Osteoblast (primary cell): ENCODE results near the gene SAMD11. TPM values are rescaled to one million over a fixed set of nuclear protein-coding genes. Genes with fewer than 3 reads are reported as not detected.
"Not testable (repeated sequence)": the region's sequence is repeated elsewhere in the genome, so short reads cannot be mapped to it uniquely, and the experiment has no call there.

Experiments used
- DNase-seq: peaks from one replicate; pipeline ENCODE4 v3.0.0; 2011; ENCODE audit warnings: low spot score, mixed read lengths; ENCODE audit not compliant: insufficient read length; ENCODE audit errors: missing footprints
- H2AFZ ChIP-seq: 2 replicates; pipeline ENCODE4 v1.6.0; 2011; ENCODE audit warnings: mild to moderate bottlenecking, low read length
- H3K27ac ChIP-seq: 2 replicates; pipeline ENCODE4 v1.5.1; 2011; ENCODE audit warnings: mild to moderate bottlenecking, low read depth, low read length, moderate library complexity
- H3K27me3 ChIP-seq: 2 replicates; pipeline ENCODE4 v1.6.0; 2012; ENCODE audit warnings: mild to moderate bottlenecking, control low read depth, inconsistent platforms, low read length, moderate library complexity; ENCODE audit not compliant: insufficient read depth
- H3K36me3 ChIP-seq: 2 replicates; pipeline ENCODE4 v1.5.1; 2011; ENCODE audit warnings: mild to moderate bottlenecking, low read length, control low read depth, moderate library complexity; ENCODE audit not compliant: insufficient read depth
- H3K4me1 ChIP-seq: 2 replicates; pipeline ENCODE4 v1.5.1; 2011; ENCODE audit warnings: mild to moderate bottlenecking, low read length, control low read depth, moderate library complexity; ENCODE audit not compliant: insufficient read depth
- H3K4me2 ChIP-seq: 2 replicates; pipeline ENCODE4 v1.6.0; 2011; ENCODE audit warnings: mild to moderate bottlenecking, low read length; ENCODE audit not compliant: insufficient read depth
- H3K4me3 ChIP-seq: fragments of 200-600 bp; sonication (generic); 3 replicates; pipeline ENCODE4 v1.5.1; 2012; ENCODE audit warnings: mild to moderate bottlenecking, low read length, inconsistent platforms; ENCODE audit not compliant: insufficient read depth
- H3K79me2 ChIP-seq: 2 replicates; pipeline ENCODE4 v1.6.0; 2012; ENCODE audit warnings: mild to moderate bottlenecking, low read length, control low read depth, inconsistent platforms; ENCODE audit not compliant: insufficient read depth
- H3K9me3 ChIP-seq: 2 replicates; pipeline ENCODE4 v1.5.1; 2011; ENCODE audit warnings: low read depth, low read length, control low read depth
- H4K20me1 ChIP-seq: 2 replicates; pipeline ENCODE4 v1.6.0; 2012; ENCODE audit warnings: mild to moderate bottlenecking, low read length, control low read depth; ENCODE audit not compliant: insufficient read depth
- total RNA-seq: library from RNA; depleted of rRNA; stranded (reverse); fragments of >200 nt; gene quantifications from 2 replicates; pipeline ENCODE4 v1.2.3, GENCODE V29; 2012
- TF ChIP-seq, protein P1 (sequence below): IDR thresholded peaks from 2 replicates; pipeline ENCODE4 v1.5.1; 2011; ENCODE audit warnings: mild to moderate bottlenecking, low read depth, low read length, moderate library complexity; ENCODE audit errors: extremely low read depth

Gene SAMD11
- total RNA-seq, 1 donor, result 8.3 TPM

DNA sequence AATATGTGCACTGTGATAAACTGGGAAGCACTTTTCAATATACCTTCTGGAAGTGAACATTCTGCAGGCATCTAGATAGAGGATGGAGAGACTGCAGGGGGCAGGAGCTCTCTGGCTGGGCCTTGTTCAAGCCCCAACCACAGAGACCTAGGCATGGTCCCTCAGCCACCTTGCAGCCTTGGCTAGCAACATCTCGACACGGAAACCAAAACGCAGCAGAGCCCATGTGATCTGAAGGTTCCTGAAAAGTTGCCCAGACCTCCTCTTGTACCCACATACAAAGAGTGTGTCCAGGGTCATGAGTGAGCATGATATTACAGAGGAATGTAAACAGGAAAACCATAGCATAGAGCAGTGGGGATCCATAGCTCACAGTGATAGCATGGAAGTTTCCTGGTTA lies 33.1 kb upstream of the SAMD11 start:
- H3K79me2 ChIP-seq, result no peaks in the 10 kb centered on the region
- DNase-seq, result no peak
- no peaks in the 10 kb centered on the region for H3K4me1 ChIP-seq
- H3K27me3 ChIP-seq, result peaks cover 28% of the 10 kb centered on the region
- no peak overlapping the region for H3K4me2 ChIP-seq
- H4K20me1 ChIP-seq, result no peaks in the 10 kb centered on the region
- TF ChIP-seq, protein P1, sequence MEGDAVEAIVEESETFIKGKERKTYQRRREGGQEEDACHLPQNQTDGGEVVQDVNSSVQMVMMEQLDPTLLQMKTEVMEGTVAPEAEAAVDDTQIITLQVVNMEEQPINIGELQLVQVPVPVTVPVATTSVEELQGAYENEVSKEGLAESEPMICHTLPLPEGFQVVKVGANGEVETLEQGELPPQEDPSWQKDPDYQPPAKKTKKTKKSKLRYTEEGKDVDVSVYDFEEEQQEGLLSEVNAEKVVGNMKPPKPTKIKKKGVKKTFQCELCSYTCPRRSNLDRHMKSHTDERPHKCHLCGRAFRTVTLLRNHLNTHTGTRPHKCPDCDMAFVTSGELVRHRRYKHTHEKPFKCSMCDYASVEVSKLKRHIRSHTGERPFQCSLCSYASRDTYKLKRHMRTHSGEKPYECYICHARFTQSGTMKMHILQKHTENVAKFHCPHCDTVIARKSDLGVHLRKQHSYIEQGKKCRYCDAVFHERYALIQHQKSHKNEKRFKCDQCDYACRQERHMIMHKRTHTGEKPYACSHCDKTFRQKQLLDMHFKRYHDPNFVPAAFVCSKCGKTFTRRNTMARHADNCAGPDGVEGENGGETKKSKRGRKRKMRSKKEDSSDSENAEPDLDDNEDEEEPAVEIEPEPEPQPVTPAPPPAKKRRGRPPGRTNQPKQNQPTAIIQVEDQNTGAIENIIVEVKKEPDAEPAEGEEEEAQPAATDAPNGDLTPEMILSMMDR, result no peak
- H2AFZ ChIP-seq, result no peak overlapping the region
- no peaks in the 10 kb centered on the region for H3K9me3 ChIP-seq
- H3K27ac ChIP-seq, result no peak overlapping the region
- no peaks in the 10 kb centered on the region for H3K36me3 ChIP-seq
- H3K4me3 ChIP-seq, result no peak overlapping the region

DNA sequence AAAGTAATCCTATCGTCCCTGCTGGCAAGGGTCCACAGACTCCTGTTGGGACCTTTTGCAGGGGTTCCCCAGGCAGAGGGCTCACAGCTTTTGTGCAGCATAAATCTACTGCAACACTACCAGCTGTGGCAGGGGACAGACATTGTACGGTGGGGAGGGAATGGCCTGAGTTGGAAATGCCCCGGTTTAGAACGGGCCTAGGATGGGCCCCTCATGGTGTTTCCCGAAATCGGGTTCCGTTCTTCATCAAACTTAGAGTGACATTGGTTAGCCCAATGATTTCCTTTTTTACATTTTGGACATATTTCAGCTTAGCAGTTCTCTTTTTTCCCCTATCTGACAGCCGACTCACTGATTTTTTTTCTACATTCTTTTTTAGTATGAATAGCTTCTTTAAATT lies 26.5 kb upstream of the SAMD11 start:
- Histone ChIP-seq H3K27ac (no peak overlapping the region), H3K79me2 (no peaks in the 10 kb centered on the region), H3K4me1 (no peaks in the 10 kb centered on the region), H3K4me3 (no peak overlapping the region), H3K27me3 (peaks cover 23% of the 10 kb centered on the region), H2AFZ (no peak overlapping the region), H3K36me3 (no peaks in the 10 kb centered on the region), H4K20me1 (no peaks in the 10 kb centered on the region), H3K9me3 (no peaks in the 10 kb centered on the region), H3K4me2 (no peak overlapping the region)
- TF ChIP-seq, protein P1, result no peak
- DNase-seq, result no peak

- H3K4me2 ChIP-seq, H3K9me3 ChIP-seq, H4K20me1 ChIP-seq, H3K79me2 ChIP-seq, H3K4me1 ChIP-seq, H3K4me3 ChIP-seq, DNase-seq, H2AFZ ChIP-seq, H3K36me3 ChIP-seq, H3K27ac ChIP-seq: not testable (repeated sequence)
- H3K27me3 ChIP-seq, result peaks cover 23% of the 10 kb centered on the region
Observed at GRCh38 chr1:897951-898350, 25.8 kb upstream of the SAMD11 start.

DNA sequence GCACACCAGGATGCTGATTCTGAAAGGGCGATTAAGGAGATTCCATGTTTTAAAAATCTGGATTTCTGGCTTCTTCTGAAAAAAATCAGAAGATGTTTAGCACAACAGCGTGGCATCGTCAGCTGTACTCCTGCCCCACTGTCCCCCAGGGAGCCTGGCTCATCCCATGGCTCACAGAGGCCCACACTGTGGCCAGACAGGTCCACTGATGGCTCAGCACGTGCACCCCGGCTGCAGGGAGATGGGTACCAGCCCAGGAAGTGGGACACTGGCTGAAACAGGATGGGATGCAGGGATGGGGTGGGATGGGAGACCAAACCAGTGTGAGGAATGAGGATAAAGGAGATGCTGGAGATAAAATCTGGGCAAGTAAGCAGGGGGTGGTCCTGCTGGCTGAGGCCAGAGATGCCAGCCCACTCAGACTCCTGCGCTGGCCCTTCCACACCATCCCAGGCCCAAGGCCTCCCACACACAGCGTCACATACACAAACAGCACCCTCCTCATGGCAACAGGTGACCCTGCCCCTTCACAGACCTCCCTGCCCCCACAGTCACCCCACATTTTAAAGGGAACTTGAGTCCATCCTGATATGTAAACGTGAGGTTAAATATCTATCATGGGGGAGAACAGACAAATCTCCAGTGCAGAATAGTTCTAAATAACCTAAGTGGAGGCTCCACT lies 23.9 kb upstream of the SAMD11 start:
- Histone ChIP-seq H3K27ac (no peak overlapping the region), H3K9me3 (no peaks in the 10 kb centered on the region), H3K4me2 (no peak overlapping the region), H4K20me1 (no peaks in the 10 kb centered on the region), H3K79me2 (no peaks in the 10 kb centered on the region), H3K4me3 (no peak overlapping the region), H3K4me1 (no peaks in the 10 kb centered on the region), H3K36me3 (no peaks in the 10 kb centered on the region), H2AFZ (no peak overlapping the region), H3K27me3 (peaks cover 23% of the 10 kb centered on the region)
- peak; percentile 71 for DNase-seq
- TF ChIP-seq, protein P1, result no peak
